Measurements from ENCODE around the gene CCDC144A.
"Not testable (repeated sequence)": the region's sequence is repeated elsewhere in the genome, so short reads cannot be mapped to it uniquely, and the experiment has no call there.

The CCDC144A gene

DNA sequence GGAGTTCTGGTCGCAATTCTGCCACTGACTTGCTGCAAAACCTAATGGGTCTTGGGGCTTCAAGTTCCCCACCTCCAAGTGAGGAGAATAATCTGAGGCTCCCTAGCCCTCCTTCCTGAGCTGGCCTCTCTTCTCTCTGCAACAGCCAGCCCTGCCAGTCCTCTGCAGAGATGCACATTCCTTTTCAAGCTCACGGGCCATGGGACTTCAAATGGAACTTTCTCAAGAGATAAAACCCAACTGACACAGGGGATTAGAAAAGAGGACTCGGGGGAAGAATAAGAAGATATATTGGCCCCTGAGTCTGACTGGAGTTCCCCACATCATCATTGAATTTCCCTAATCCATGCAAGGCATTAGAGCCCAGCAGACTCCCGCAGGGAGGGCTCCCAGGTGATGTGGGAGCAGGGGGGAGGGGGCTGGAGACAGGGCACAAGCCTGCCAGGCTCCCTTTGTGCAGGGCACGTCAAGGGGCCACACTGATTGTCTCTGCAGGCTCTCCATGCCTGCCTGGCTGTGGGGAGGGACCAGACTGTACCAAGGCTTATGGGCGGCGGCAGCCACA, 131.0 kb downstream of the CCDC144A start:
- no peak for FAIRE-seq

DNA sequence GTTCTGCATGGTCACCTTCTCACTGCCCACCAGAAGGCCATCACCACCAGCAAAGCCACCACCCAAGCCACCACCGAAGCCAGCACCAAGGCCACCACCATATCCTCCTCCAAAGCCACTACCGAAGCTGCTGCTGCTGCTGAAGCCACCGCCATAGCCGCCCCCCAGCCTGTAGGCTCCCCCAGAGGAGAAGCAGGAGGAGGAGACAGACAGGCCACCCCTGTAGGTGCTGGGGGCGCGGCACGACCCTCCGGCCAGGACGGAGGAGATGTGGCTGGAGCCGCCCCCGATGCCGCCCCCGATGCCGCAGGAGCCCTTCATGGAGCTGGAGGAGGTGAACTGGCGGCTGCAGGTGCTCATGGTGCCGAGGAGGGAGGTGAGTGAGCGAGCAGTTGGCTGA, 132.1 kb downstream of the CCDC144A start:
- FAIRE-seq = not testable (repeated sequence)

DNA sequence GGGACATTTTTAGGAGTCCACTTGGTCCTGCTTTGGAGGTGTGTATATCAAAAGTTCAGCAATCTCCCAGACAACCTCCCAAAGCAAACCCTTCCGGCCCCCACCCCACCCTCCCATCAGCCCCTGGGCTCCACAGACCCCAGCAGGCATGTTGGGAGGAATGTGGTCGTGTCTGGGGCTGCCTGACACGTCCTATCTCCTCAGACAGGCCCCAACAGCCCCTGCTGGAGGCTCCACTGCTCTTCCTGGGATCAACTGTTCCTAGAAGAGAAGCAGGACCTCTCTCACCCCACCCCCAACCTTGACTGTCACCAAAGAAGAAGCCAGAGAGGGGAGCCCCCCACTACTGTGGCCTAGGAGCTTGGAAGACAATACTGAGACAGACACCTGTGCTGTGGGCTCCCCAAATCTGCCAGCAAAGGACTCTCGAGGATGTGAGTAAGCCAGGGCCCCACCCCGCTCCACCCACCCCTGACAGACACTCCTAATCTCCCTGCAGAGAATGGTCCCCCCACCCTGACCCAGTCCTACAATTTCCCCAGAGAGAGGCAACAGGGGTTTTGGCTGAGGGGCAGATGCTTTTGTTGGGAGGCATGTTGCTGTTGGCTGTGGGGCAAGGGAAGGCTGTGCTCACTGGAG, 133.8 kb downstream of the CCDC144A start:
- not testable (repeated sequence) for FAIRE-seq

All from endometrium (tissue), 2 donors.